ENCODE measurements around the gene HDAC9. TPM values are rescaled to one million over a fixed set of nuclear protein-coding genes. Genes with fewer than 3 reads are reported as not detected.

Gene HDAC9
- total RNA-seq, 2 donors from 2014 or later, result 16.0 to 22.4 TPM

DNA sequence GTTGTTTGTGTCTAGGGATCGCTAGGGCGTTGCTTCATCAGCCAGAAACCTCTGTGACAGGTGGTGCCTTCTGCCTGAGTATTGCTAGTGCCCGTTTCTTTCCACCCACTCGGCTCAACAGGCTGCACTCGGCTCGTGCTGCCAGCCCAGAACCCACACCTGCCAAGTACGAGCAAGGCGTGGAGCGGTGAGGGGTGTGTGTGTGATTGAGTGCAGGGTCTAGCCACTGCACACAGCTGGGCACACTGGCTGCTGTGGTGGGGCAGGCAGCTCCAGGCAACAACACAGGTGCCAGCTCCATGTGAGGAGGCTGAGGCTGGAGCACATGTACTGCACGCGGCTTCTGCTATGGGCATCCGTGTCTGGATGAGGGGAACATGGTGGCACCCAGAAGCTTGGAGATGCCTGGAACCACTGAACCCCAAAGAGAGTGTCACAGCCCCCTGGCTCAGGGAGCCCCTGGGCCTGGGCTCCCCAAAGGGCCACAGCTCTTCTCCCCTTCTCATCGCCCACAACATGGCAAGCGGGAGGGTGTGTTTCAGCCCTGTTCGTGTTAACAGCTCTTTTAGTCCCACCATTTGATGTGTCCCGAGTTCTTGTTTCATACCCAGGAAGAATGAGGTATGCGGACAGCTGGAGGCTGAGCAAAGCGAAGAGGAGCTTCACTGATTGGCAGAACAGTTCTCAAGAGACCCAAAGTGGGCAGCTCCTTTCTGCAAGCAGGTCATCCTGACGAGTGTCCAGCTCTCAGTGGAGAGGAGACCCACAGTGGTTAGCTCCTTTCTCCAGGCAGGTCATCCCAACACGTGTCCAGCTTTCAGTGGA, 78.1 kb downstream of the HDAC9 start:
- ATAC-seq (peak; percentile 53 to 63), DNase-seq (no peak)
- intact Hi-C loops (cut with DNase I), result loop anchor here (5.0 to 10.0 kb wide), 2 partner anchors 219 to 221 kb away; no protein-coding TSS in a partner anchor

DNA sequence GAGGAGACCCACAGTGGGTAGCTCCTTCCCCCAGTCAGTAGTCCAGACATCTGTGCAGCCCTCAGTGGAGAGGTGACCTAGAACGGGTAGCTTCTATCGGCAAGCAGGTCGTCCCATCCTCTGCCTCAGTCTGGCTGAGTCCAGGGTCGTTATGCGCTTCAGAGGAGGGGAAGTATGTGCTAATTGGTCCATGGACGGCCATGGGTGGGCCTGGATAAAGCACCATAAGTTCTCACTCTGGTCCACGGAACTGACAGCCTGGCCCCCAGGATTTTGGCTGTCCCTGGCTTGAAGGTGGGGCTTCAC, 78.6 kb downstream of the HDAC9 start:
- no peak for DNase-seq
- no peak for ATAC-seq
- intact Hi-C loops (cut with DNase I), result loop anchor here (5.0 to 10.0 kb wide), 2 partner anchors 219 to 222 kb away; no protein-coding TSS in a partner anchor

DNA sequence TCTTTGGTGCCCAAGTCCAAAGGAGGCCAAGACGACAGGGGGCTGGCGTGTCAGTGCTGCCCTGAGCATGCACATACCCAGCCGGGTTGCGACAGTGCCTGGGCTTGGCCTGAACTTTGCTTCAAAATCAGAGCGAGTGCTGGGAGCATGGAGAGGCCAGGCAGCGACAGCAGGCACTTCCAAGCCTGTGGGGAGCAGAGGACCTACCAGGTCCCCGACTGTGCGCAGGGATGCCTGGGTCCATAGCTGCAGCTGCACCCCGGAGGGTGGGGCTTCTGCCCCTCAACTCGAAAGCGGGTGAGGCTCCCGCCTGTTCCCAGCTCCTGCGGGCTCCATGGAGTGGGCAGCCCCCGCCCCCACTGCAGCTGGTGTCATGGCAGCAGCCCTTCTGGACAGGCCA, 79.1 kb downstream of the HDAC9 start:
- ATAC-seq (no peak), DNase-seq (no peak)
- intact Hi-C loops (cut with DNase I), result loop anchor here (5.0 to 10.0 kb wide), 2 partner anchors 220 to 222 kb away; no protein-coding TSS in a partner anchor

DNA sequence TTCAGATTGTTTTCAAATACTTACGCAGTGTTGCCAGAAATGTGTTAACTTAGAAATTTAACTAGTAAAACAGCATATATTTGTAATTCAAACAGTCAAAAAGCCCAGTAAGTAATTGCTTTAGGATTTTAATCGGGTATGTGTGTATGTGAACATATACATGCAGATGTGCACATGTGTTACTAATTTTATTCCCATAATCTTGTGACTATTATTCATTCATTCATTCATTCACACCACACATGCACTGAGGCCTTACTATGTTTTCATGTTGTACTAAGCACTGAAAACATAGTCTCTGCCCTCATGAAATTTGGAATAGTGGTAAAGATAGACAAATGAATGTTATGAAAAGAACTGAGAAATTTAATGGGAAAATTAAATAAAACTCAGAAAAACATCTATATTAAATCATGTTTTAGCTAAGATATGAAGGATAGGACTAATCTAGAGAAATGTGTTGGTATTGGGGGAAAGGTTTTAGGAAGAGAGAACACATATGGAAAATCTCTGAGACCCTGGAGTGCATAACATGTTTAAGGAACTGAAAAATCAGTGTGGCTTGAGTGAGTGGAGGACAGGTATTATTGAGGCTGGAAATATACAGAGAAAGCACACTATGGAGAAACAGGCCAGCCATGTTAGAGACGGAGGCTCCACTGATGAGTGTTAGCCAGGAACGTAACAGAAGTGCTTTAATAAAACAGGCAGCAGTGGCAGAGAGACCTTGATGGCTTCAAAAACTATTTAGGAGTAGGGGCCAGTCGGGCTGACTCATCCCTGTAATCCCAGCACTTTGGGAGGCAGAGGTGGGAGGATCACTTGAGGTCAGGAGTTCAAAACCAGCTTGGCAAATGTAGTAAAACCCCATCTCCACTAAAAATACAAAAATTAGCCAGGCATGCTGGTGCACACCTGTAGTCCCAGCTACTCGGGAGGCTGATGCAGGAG, 80.3 kb downstream of the HDAC9 start:
- intact Hi-C loops (cut with DNase I), result loop anchor here in 1 of 2 donors (10.0 kb wide), 1 partner anchor 221 kb away; no protein-coding TSS in a partner anchor
- DNase-seq (no peak), ATAC-seq (peak in 1 of 2 donors; percentile 45)

DNA sequence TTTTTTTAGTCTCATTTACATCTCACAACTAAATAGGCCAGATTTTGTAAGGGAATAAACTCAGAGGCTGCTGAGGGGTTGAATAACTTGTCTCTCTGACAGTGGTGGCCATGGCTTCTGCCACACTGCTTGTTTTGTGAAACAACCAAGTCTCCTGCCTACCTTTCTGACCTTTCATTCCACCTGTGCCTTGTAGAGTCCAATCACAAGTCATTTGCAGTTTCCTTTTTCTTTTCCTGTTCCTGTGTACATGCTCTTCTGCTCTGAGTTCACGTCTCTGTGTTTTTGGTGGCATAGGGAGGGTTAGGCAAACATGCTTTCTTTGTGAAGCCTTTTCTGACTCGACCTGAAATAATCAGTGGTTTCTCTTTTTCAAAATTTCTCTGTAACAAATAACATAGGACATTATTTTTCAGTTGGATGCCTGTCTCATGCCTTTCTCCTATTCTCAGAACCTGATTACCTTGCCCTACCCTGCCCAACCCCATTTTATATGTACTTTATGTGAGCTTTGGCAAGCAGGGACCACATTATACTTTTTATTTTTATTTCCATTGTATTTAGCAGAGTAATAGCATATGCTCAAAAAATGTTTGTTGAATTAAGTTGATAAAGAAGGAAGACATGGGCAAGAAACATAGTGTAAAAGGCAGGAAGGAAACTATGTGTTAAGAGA, 81.7 kb downstream of the HDAC9 start:
- intact Hi-C loops (cut with DNase I), result loop anchor here in 1 of 2 donors (10.0 kb wide), 1 partner anchor 222 kb away; no protein-coding TSS in a partner anchor
- DNase-seq (no peak), ATAC-seq (no peak)

DNA sequence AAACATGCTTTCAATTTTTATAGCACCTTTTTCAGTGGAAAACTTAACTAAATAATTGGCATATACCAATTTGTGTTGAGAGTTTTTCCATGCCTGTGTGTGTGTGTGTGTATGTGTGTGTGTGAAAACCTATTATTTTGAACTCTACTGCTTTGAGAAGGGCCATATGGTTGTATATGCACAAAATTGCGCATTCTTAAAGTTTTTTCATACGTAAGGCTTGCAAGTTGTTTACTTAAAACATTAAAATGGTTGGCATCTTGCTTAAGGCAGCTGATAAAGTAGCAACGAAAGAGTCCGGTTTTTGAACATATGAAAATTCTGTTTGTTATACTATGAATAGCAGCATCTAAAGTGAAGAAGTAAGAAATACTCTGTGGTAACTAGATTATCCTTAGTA, 84.1 kb downstream of the HDAC9 start:
- intact Hi-C loops (cut with DNase I), result loop anchor here in 1 of 2 donors (10.0 kb wide), 1 partner anchor 225 kb away; no protein-coding TSS in a partner anchor

DNA sequence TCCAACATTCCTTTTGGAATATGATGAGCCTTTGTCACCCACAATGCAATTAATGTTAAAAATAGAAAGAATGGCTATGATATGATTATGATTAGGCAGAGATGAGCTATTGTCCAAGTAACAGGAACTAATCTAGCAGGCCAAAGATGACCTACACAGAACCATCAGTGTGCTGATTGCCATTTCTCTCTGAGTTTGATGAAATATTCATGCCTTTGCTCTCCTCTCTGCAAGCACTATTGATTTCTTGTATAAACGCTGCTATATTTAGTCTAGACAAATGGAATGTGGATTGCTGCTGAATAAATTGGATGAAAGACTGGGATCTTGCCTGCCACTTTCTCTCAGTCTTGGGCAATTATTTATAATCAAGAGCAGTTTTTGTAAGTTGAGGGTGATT, 85.4 kb downstream of the HDAC9 start:
- DNase-seq (no peak), ATAC-seq (no peak)
- intact Hi-C loops (cut with DNase I), result no loop called here

More for the DNA sequence above, 84.1 kb downstream of the HDAC9 start:
- no peak for DNase-seq
- no peak for ATAC-seq

DNA sequence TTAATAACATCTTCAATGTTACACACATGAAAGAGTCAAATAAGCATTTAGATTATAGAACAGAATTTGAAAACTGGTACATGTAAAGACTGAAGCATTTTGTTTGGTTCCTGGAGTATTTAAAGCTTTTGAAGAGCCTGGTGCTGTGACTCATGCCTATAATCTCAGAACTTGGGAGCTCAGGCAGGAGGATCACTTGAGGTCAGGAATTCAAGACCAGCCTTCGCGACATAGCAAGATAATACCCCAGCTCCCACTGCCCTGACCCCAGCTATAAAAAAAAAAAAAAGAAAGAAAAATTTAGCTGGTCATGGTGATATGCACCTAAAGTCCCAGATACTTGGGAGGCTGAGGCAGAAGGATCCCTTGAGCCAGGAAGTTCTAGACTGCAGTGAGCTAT, 87.8 kb downstream of the HDAC9 start:
- ATAC-seq (peak in 1 of 2 donors; percentile 35), DNase-seq (no peak)
- intact Hi-C loops (cut with DNase I), result no loop called here

DNA sequence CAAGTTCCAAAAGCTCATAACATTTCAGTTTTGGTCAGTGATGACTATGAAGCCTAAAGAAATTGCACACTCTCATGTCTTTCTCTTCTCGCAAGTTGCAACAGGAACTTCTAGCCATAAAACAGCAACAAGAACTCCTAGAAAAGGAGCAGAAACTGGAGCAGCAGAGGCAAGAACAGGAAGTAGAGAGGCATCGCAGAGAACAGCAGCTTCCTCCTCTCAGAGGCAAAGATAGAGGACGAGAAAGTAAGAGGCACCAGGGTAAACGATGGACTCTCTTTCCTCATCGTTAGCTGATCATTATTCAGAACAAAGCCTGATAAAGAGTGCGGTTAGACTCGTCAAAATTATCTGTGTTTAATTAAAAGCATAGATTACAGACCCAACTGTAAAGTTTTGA, 94.7 kb downstream of the HDAC9 start:
- ATAC-seq (peak in 1 of 2 donors; percentile 47), DNase-seq (no peak)
- intact Hi-C loops (cut with DNase I), result loop anchor here in 1 of 2 donors (5.0 kb wide), 1 partner anchor 77 kb away; no protein-coding TSS in a partner anchor

DNA sequence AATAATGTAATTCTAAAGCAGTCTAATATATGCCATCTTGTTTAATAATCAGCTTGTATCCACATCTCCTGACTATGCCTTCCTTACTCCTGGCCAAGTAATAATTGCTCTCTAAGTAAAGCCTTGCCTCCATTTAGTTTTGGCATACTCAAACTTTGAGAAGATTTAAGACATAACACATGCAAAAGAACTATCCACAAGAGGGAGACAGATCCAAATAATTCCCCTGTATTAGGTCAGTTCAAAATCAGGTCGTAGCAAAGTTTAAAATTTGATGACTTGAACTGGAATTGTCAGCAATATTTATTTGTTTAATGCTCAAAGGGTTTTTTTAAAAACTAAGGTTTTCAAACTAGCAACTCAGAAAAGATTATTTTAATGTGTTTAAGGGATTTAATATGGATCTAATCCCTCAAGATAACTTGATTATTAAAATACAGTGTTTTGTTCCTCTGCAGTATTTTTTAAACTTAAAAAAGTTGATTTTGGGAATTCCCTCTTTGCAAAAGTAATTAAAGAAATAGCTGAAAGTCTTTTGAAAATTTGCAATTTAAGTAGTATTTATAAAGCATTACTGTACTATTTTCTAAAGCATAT, 95.3 kb downstream of the HDAC9 start:
- ATAC-seq (peak in 1 of 2 donors; percentile 66), DNase-seq (no peak)
- intact Hi-C loops (cut with DNase I), result loop anchor here in 1 of 2 donors (5.0 kb wide), 1 partner anchor 76 kb away; no protein-coding TSS in a partner anchor

DNA sequence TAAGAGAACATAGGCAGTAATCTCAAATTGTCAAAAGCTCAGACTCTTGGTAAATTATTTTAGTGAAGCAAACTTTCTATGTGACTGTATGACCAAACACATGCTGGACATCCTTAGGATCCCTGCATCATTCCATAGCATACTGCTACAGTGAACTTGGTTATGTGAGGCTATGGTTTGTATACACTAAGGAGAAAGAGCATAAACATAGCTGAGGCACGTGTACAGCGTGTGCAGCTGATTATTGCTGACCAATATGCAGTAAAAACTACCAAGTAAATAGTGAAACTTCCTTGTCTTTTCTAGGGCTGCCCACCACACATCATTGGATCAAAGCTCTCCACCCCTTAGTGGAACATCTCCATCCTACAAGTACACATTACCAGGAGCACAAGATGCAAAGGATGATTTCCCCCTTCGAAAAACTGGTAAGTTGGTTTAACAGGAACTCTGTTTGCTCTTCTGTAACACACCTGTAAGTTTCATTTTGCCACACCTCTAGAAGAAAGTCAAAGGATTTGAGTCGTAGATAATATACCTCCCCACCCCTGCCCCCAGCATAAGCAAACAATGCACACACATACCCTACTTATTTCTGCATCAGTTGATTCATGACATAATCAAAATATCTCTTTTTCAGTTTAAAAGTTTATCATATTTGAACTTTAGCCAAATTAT, 98.2 kb downstream of the HDAC9 start:
- intact Hi-C loops (cut with DNase I), result loop anchor here in 1 of 2 donors (5.0 kb wide), 1 partner anchor 74 kb away; no protein-coding TSS in a partner anchor
- no peak for ATAC-seq
- DNase-seq, result no peak

DNA sequence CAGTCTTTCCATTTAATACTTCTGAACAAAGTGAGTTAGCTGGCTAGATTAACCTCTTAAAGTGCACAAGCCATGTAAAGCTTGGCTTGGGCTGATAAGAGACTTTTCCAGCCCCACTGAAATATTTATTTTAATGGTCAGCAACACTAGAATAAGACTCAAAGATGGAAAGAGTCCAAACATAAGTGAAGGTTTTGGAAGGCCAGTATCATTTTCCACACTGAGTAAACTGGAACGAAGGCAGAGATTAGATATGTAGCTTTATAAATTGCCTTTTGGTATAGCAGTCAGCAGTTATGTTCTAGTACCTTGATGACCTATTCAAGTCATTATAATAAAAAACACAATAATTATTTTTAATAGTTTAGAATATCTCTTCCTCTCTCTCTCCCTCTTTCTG, 102.2 kb downstream of the HDAC9 start:
- intact Hi-C loops (cut with DNase I), result no loop called here

DNA sequence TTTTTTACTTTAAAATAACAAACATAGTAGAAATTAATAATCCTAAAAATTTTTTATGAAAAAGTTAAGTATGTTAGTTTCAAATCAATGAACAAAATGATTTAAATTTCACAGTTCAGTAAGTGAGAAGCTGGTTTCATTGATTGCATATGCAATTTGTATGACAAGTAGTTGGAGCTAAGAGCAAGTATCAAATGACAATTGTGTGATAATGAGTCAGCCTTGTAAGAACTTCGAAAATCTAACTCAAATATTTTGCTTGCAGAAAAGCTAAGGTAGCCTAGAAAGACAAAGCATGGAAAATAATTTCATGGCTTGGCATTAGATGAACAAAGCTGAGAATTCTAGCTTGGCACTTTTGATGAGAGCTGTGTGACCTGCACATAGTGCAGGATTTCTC, 111.5 kb downstream of the HDAC9 start:
- intact Hi-C loops (cut with DNase I), result no loop called here
- no peak for ATAC-seq
- no peak for DNase-seq

More for the DNA sequence above, 102.2 kb downstream of the HDAC9 start:
- DNase-seq (no peak), ATAC-seq (no peak)

DNA sequence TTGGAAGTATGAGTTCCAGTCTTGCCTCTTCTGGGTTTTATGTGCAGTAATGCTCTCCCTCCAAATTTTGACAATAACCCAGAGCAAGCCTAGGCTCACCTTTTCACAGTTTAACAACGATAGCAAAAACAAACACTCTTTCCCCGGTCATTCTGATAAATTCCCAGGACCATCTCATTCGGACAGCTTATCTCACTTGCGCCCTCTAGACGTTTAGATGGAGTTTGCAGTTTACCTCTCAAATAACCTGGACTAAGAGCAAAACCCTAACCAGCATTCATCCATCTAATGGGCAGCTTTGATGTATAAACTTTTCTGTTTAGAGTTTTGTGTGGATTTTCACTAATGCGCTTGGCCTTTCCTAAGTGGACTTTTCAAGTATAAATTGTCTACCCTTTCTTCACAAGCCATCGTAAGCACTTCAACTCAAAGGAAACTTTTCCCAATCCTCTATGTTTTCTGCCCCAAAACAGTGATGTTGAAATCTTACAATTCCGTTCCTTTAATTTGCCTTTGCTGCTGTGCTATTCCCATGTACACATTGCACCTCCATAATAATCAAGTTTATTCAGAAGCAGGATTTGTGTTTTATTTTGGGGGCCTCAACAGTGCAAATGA, 114.9 kb downstream of the HDAC9 start:
- ATAC-seq, result no peak
- no peak for DNase-seq
- intact Hi-C loops (cut with DNase I), result no loop called here

DNA sequence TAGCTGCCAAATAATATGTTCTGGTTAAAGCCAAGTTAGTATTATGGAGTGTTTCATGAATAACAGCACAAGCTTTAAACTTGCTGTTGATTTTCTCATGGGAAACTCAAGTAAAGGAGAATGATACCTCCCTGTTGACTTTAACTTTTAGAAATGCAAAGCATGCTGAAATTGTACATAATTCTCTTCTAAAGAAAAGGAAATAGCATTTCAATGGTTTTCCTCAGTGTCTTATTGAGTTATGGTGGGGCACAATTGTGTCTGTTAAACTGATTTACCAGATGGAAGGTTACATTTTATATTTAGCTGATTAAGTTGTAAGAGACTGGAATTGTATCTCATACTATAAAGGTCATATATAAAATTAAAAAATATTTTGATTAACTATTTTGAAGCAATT, 119.3 kb downstream of the HDAC9 start:
- intact Hi-C loops (cut with DNase I), result no loop called here
- ATAC-seq, result no peak
- DNase-seq, result no peak

DNA sequence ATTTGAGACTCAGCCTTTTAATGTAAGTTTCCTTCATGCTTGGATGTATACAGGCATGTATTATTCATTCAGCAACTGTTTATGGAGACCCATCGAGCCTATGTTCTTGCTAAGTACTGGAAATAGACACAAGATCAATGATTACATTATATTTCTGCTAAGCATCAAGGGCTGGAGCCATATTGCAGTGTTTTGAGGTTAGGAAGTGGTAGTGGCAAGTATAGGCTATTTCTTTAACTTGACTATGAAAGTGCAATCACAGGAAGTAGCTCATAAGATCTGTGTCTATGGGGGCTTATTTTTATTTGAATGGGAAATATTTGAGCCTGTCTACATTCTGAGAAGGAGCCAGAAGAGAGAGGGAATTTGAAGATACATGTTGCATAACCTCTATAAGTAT, 123.8 kb downstream of the HDAC9 start:
- ATAC-seq, result no peak
- intact Hi-C loops (cut with DNase I), result no loop called here
- no peak for DNase-seq

DNA sequence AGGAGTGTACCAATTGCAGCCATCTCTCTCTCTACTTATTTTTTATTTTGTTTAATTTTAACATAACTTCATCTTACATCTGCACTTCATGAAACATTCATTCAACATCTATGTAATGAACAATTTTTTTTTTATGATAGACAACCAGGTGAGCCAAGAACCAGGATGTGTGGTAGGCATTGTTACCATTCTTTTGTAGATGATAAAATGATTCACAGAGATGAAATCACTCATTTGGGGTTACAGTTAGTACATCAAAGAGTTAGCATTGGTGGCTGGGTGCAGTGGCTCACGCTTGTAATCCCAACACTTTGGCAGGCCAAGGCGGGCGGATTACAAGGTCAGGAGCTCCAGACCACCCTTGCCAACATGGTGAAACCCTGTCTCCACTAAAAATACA, 127.8 kb downstream of the HDAC9 start:
- no peak for ATAC-seq
- intact Hi-C loops (cut with DNase I), result no loop called here
- no peak for DNase-seq

DNA sequence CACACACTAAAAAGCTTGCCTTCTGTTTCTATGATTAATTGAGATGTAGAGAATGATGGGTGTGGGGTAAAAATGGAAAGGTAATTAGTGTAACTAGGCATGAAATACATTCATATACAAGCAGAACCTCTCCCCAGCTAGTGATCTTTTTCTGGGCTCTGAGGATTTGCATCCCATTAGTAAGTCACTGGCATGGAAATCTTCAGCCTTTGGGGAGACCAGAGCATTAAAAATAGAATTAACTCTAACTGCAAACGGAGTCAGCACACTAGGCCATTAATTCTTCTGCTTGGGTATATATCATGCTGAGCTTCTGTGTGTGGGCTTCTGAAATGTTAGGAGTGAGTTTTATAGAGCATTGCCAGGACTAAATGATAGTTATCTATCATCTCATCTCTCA, 128.9 kb downstream of the HDAC9 start:
- ATAC-seq, result no peak
- intact Hi-C loops (cut with DNase I), result no loop called here
- DNase-seq, result no peak

All from left cardiac atrium (tissue), 4 donors.